Measurements from ENCODE around the gene MEIS1. TPM values are rescaled to one million over a fixed set of nuclear protein-coding genes. Genes with fewer than 3 reads are reported as not detected.

Gene MEIS1
- total RNA-seq, 2 donors from 2014 or later = 82.1 to 84.6 TPM

- peak overlapping the region; percentile 92 to 98 (median 97) for H3K27ac ChIP-seq
- DNase-seq = peak; percentile 72 to 82 (median 78)
- peaks cover 0 to 8% of the 10 kb centered on the region in 2 donors for H3K36me3 ChIP-seq (replicated peaks in 1 of 2; ENCODE audit: insufficient read depth in 1 of 2, low read depth in 2 of 2)
- no peaks in the 10 kb centered on the region for H3K9me3 ChIP-seq
- ATAC-seq = peak; percentile 42
- H3K4me1 ChIP-seq = peaks cover 40% of the 10 kb centered on the region
- WGBS, 2 donors = 0% methylated on average over 34 to 35 of the region's 35 CpGs
- intact Hi-C loops (cut with DNase I) = loop anchor here (5.0 kb wide), 1 partner anchor 143 kb away; no protein-coding TSS in a partner anchor
- H3K4me3 ChIP-seq = peak overlapping the region; percentile 31 to 36
- no peaks in the 10 kb centered on the region for H3K27me3 ChIP-seq
- TF ChIP-seq POLR2A (IDR thresholded peaks at IDR 0.05) (peak in 2 of 3 donors; percentile 33 to 46), CTCF (IDR thresholded peaks at IDR 0.05) (peak; percentile 13 to 75 (median 53))
These were observed 140.0 kb downstream of the MEIS1 start for GRCh38 chr2:66574701-66575624.

GRCh38 chr2:66575625-66576310, 140.8 kb downstream of the MEIS1 start:
- peak; percentile 53 to 66 (median 56) for DNase-seq
- intact Hi-C loops (cut with DNase I) = loop anchor here (5.0 kb wide), 1 partner anchor 143 kb away; no protein-coding TSS in a partner anchor
- H3K9me3 ChIP-seq = no peaks in the 10 kb centered on the region
- H3K36me3 ChIP-seq (replicated peaks in 1 of 2; ENCODE audit: insufficient read depth in 1 of 2, low read depth in 2 of 2) = peaks cover 0 to 7% of the 10 kb centered on the region in 2 donors
- WGBS, 2 donors = 1% methylated on average over 34 to 53 of the region's 53 CpGs
- no peak for TF ChIP-seq CTCF (IDR thresholded peaks at IDR 0.05)
- TF ChIP-seq POLR2A (IDR thresholded peaks at IDR 0.05) = peak in 1 of 3 donors; percentile 31
- H3K27ac ChIP-seq = peak overlapping the region; percentile 92 to 98 (median 97)
- H3K4me3 ChIP-seq = peak overlapping the region; percentile 31 to 36
- peaks cover 38% of the 10 kb centered on the region for H3K4me1 ChIP-seq
- ATAC-seq = peak; percentile 4
- no peaks in the 10 kb centered on the region for H3K27me3 ChIP-seq

- Histone ChIP-seq H3K27me3 (no peaks in the 10 kb centered on the region), H3K4me1 (peaks cover 38% of the 10 kb centered on the region), H3K27ac (peak overlapping the region; percentile 92 to 98 (median 97)), H3K9me3 (no peaks in the 10 kb centered on the region), H3K4me3 (peak overlapping the region; percentile 15 to 31), H3K36me3 (replicated peaks in 1 of 2; ENCODE audit: insufficient read depth in 1 of 2, low read depth in 2 of 2) (peaks cover 0 to 6% of the 10 kb centered on the region in 2 donors)
- ATAC-seq = peak; percentile 2
- WGBS, 2 donors = 0% methylated on average over 3 to 9 of the region's 11 CpGs
- no peak for TF ChIP-seq CTCF (IDR thresholded peaks at IDR 0.05)
- no peak for TF ChIP-seq POLR2A (IDR thresholded peaks at IDR 0.05)
- intact Hi-C loops (cut with DNase I) = loop anchor here (5.0 kb wide), 1 partner anchor 144 kb away; no protein-coding TSS in a partner anchor
- no peak for DNase-seq
These were observed 141.3 kb downstream of the MEIS1 start for GRCh38 chr2:66576311-66576560.

GRCh38 chr2:66576561-66577320, 141.8 kb downstream of the MEIS1 start:
- peaks cover 0 to 3% of the 10 kb centered on the region in 2 donors for H3K36me3 ChIP-seq (replicated peaks in 1 of 2; ENCODE audit: insufficient read depth in 1 of 2, low read depth in 2 of 2)
- H3K27ac ChIP-seq = peak overlapping the region; percentile 92 to 98 (median 97)
- TF ChIP-seq POLR2A (IDR thresholded peaks at IDR 0.05) = peak in 2 of 3 donors; percentile 60 to 67
- TF ChIP-seq CTCF (IDR thresholded peaks at IDR 0.05) = peak in 1 of 7 experiments; percentile 17
- peaks cover 38% of the 10 kb centered on the region for H3K4me1 ChIP-seq
- WGBS, 2 donors = 0% methylated on average over 22 to 37 of the region's 37 CpGs
- no peaks in the 10 kb centered on the region for H3K27me3 ChIP-seq
- peak; percentile 61 to 76 (median 72) for DNase-seq
- peak; percentile 38 for ATAC-seq
- H3K9me3 ChIP-seq = no peaks in the 10 kb centered on the region
- intact Hi-C loops (cut with DNase I) = loop anchor here (5.0 kb wide), 1 partner anchor 144 kb away; no protein-coding TSS in a partner anchor
- H3K4me3 ChIP-seq = peak overlapping the region; percentile 15 to 31
